HG03520 (cell line): ENCODE measurements around the gene COBL.

Experiments
- ATAC-seq: cut with Tn5 transposase; IDR thresholded peaks from one replicate; pipeline ENCODE4 v1.9.1; 2021; ENCODE audit warnings: mild to moderate bottlenecking, moderate library complexity; ENCODE audit not compliant: unreplicated experiment

The COBL gene

GRCh38 chr7:51082096-51082840 lies 234.3 kb downstream of the COBL start:
- no peak for ATAC-seq

- no peak for ATAC-seq
Observed at GRCh38 chr7:51081270-51081890, 235.2 kb downstream of the COBL start.

GRCh38 chr7:51080622-51081269 lies 235.9 kb downstream of the COBL start:
- ATAC-seq: no peak

GRCh38 chr7:51080216-51080615 lies 236.4 kb downstream of the COBL start:
- ATAC-seq: no peak

GRCh38 chr7:51079494-51079893 lies 237.1 kb downstream of the COBL start:
- no peak for ATAC-seq

- ATAC-seq: no peak
Observed at GRCh38 chr7:51078653-51079052, 238.0 kb downstream of the COBL start.

GRCh38 chr7:51077987-51078370 lies 238.6 kb downstream of the COBL start:
- ATAC-seq: no peak

GRCh38 chr7:51077316-51077986 lies 239.2 kb downstream of the COBL start:
- ATAC-seq: no peak

GRCh38 chr7:51075681-51076580 lies 240.7 kb downstream of the COBL start:
- ATAC-seq: no peak

- ATAC-seq: no peak
Observed at GRCh38 chr7:51073171-51073570, 243.4 kb downstream of the COBL start.

GRCh38 chr7:51072281-51072680 lies 244.3 kb downstream of the COBL start:
- ATAC-seq: no peak

GRCh38 chr7:51071427-51071826 lies 245.2 kb downstream of the COBL start:
- no peak for ATAC-seq

- ATAC-seq: no peak
Observed at GRCh38 chr7:51070151-51070550, 246.5 kb downstream of the COBL start.

GRCh38 chr7:51069411-51070083 lies 247.1 kb downstream of the COBL start:
- no peak for ATAC-seq

GRCh38 chr7:51068401-51068800 lies 248.2 kb downstream of the COBL start:
- no peak for ATAC-seq

GRCh38 chr7:51067757-51068156 lies 248.9 kb downstream of the COBL start:
- peak; percentile 54 for ATAC-seq

GRCh38 chr7:51067258-51067657 lies 249.4 kb downstream of the COBL start:
- ATAC-seq: no peak

GRCh38 chr7:51066405-51066882 lies 250.2 kb downstream of the COBL start:
- ATAC-seq: no peak

- no peak for ATAC-seq
Observed at GRCh38 chr7:51065766-51066165, 250.8 kb downstream of the COBL start.

GRCh38 chr7:51064688-51065087 lies 251.9 kb downstream of the COBL start:
- no peak for ATAC-seq
